WTC11 (cell line): ENCODE data around the gene SRSF2. TPM values are rescaled to one million over a fixed set of nuclear protein-coding genes. Genes with fewer than 3 reads are reported as not detected.

Experiments used
- ATAC-seq: fragments of 200-7000 bp; cut with Tn5 transposase; 2 replicates; pipeline ENCODE4 v1.10.0; 2021; ENCODE audit warnings: mild to moderate bottlenecking, moderate library complexity
- CTCF ChIA-PET: fragments of 300-600 bp; sonication (Branson Sonifier 250); formaldehyde crosslinking; loops from one replicate; lab custom pipeline; 2021; ENCODE audit warnings: antibody characterized with exemption; lab: Charles Lee
- POLR2A ChIA-PET: fragments of 350-600 bp; sonication (Branson Sonifier 250); formaldehyde crosslinking; loops from one replicate; lab custom pipeline; 2021; ENCODE audit warnings: antibody characterized with exemption; lab: Charles Lee
- DNase-seq: peaks from one replicate; pipeline ENCODE4 v3.0.0; 2021; ENCODE audit warnings: low spot score
- H3K27ac Mint-ChIP-seq: 2 replicates; pipeline ENCODE4 v1.8.0; 2021; ENCODE audit warnings: mixed read lengths
- H3K27me3 Mint-ChIP-seq: 2 replicates; pipeline ENCODE4 v1.8.0; 2021; ENCODE audit warnings: low read depth, mild to moderate bottlenecking, moderate library complexity, mixed read lengths
- H3K36me3 Mint-ChIP-seq: 2 replicates; pipeline ENCODE4 v1.8.0; 2021; ENCODE audit warnings: mixed read lengths
- H3K4me1 Mint-ChIP-seq: 2 replicates; pipeline ENCODE4 v1.8.0; 2022; ENCODE audit warnings: mixed read lengths
- H3K4me3 Mint-ChIP-seq: 2 replicates; pipeline ENCODE4 v1.8.0; 2021; ENCODE audit warnings: mild to moderate bottlenecking, moderate library complexity, mixed read lengths
- H3K9me3 Mint-ChIP-seq: 2 replicates; pipeline ENCODE4 v1.8.0; 2021; ENCODE audit warnings: mixed read lengths
- ATF2 ChIP-seq: sonication (generic); formaldehyde crosslinking; IDR thresholded peaks from 2 replicates; pipeline ENCODE4 v1.8.1; 2022; ENCODE audit warnings: low read depth, missing genetic modification reagents, borderline replicate concordance
- ATF6 ChIP-seq: sonication (generic); formaldehyde crosslinking; IDR thresholded peaks from 2 replicates; pipeline ENCODE4 v1.8.1; 2023; ENCODE audit warnings: mild to moderate bottlenecking, missing genetic modification reagents
- CREM ChIP-seq: sonication (generic); formaldehyde crosslinking; IDR thresholded peaks from 2 replicates; pipeline ENCODE4 v1.8.1; 2022; ENCODE audit warnings: mild to moderate bottlenecking, missing genetic modification reagents, moderate library complexity
- E2F5 ChIP-seq: sonication (generic); formaldehyde crosslinking; IDR thresholded peaks from 2 replicates; pipeline ENCODE4 v1.8.1; 2022; ENCODE audit warnings: mild to moderate bottlenecking, moderate library complexity, missing genetic modification reagents
- ELF4 ChIP-seq: sonication (generic); formaldehyde crosslinking; IDR thresholded peaks from 2 replicates; pipeline ENCODE4 v1.8.1; 2022; ENCODE audit warnings: low read depth, mild to moderate bottlenecking, moderate library complexity, missing genetic modification reagents
- ETV6 ChIP-seq: sonication (generic); formaldehyde crosslinking; IDR thresholded peaks from 2 replicates; pipeline ENCODE4 v1.8.1; 2022; ENCODE audit warnings: mild to moderate bottlenecking, missing genetic modification reagents
- GTF2I ChIP-seq: fragments of 250-450 bp; sonication (Bioruptor Pico); conservative IDR thresholded peaks from 2 replicates; pipeline ENCODE4 v1.4.0; 2021; ENCODE audit warnings: mild to moderate bottlenecking
- MAX ChIP-seq: sonication (generic); formaldehyde crosslinking; IDR thresholded peaks from 2 replicates; pipeline ENCODE4 v1.8.0; 2022; ENCODE audit warnings: mild to moderate bottlenecking, missing genetic modification reagents
- MXD4 ChIP-seq: fragments of 250-450 bp; sonication (Bioruptor Pico); IDR thresholded peaks from 2 replicates; pipeline ENCODE4 v1.8.0; 2021; ENCODE audit warnings: mild to moderate bottlenecking, moderate library complexity, borderline replicate concordance
- NFYB ChIP-seq: sonication (generic); formaldehyde crosslinking; conservative IDR thresholded peaks from 2 replicates; pipeline ENCODE4 v1.8.0; 2022; ENCODE audit warnings: low read depth, missing genetic modification reagents
- NR2C2 ChIP-seq: sonication (generic); formaldehyde crosslinking; IDR thresholded peaks from 2 replicates; pipeline ENCODE4 v1.8.0; 2022; ENCODE audit warnings: mild to moderate bottlenecking, missing genetic modification reagents
- PREB ChIP-seq: sonication (generic); formaldehyde crosslinking; IDR thresholded peaks from 2 replicates; pipeline ENCODE4 v1.8.1; 2022; ENCODE audit warnings: mild to moderate bottlenecking, missing genetic modification reagents, moderate library complexity, borderline replicate concordance
- PRRX2 ChIP-seq: fragments of 250-450 bp; sonication (Bioruptor Pico); IDR thresholded peaks from 2 replicates; pipeline ENCODE4 v1.8.0; 2021; ENCODE audit warnings: mild to moderate bottlenecking
- STAT6 ChIP-seq: sonication (generic); formaldehyde crosslinking; conservative IDR thresholded peaks from 2 replicates; pipeline ENCODE4 v1.8.1; 2023; ENCODE audit warnings: mild to moderate bottlenecking, low read depth, missing genetic modification reagents, moderate library complexity
- TEAD4 ChIP-seq: sonication (generic); formaldehyde crosslinking; IDR thresholded peaks from 2 replicates; pipeline ENCODE4 v1.8.0; 2022; ENCODE audit warnings: mild to moderate bottlenecking, missing genetic modification reagents
- TP53 ChIP-seq: sonication (generic); formaldehyde crosslinking; IDR thresholded peaks from 2 replicates; pipeline ENCODE4 v1.8.1; 2023; ENCODE audit warnings: mild to moderate bottlenecking, missing genetic modification reagents
- USF2 ChIP-seq: sonication (generic); formaldehyde crosslinking; IDR thresholded peaks from 2 replicates; pipeline ENCODE4 v1.8.1; 2023; ENCODE audit warnings: mild to moderate bottlenecking, missing genetic modification reagents, moderate library complexity
- ZNF121 ChIP-seq: sonication (generic); formaldehyde crosslinking; IDR thresholded peaks from 2 replicates; pipeline ENCODE4 v1.8.0; 2023; ENCODE audit warnings: missing genetic modification reagents
- ZNF138 ChIP-seq: sonication (generic); formaldehyde crosslinking; conservative IDR thresholded peaks from 2 replicates; pipeline ENCODE4 v1.8.1; 2022; ENCODE audit warnings: mild to moderate bottlenecking, moderate library complexity, missing genetic modification reagents
- ZNF232 ChIP-seq: sonication (generic); formaldehyde crosslinking; IDR thresholded peaks from 2 replicates; pipeline ENCODE4 v1.8.0; 2022; ENCODE audit warnings: mild to moderate bottlenecking, missing genetic modification reagents
- ZNF416 ChIP-seq: fragments of 250-450 bp; sonication (Bioruptor Pico); IDR thresholded peaks from 2 replicates; pipeline ENCODE4 v1.9.0; 2021; ENCODE audit warnings: mild to moderate bottlenecking, inconsistent platforms
- total RNA-seq: library from RNA; stranded (reverse); gene quantifications from 3 replicates; pipeline ENCODE4 v1.2.3, GENCODE V29; 2021

Gene SRSF2
- total RNA-seq, 1 experiment from 2014 or later, result 355 TPM

GRCh38 chr17:76686538-76687297 lies 50.4 kb downstream of the SRSF2 start (continued):
- no peak for TF ChIP-seq ATF6 (CRISPR knock-in tag)
- TF ChIP-seq PREB (CRISPR knock-in tag), result no peak
- TF ChIP-seq MXD4 (CRISPR knock-in tag), result no peak
- no peak for TF ChIP-seq TEAD4 (CRISPR knock-in tag)
- no peak for TF ChIP-seq ATF2 (CRISPR knock-in tag)
- TF ChIP-seq ETV6 (CRISPR knock-in tag), result no peak
- TF ChIP-seq ZNF232, result no peak
- TF ChIP-seq NR2C2 (CRISPR knock-in tag), result no peak

GRCh38 chr17:76685846-76686245 lies 51.3 kb downstream of the SRSF2 start:
- ATAC-seq (no peak), DNase-seq (no peak)
- Mint-ChIP-seq H3K4me1 (peaks cover 16% of the 10 kb centered on the region), H3K4me3 (no peak overlapping the region), H3K36me3 (no peaks in the 10 kb centered on the region), H3K27ac (no peak overlapping the region), H3K9me3 (no peaks in the 10 kb centered on the region), H3K27me3 (no peaks in the 10 kb centered on the region)
- no peak for TF ChIP-seq E2F5 (CRISPR knock-in tag)
- TF ChIP-seq ELF4, result no peak
- TF ChIP-seq ZNF138 (CRISPR knock-in tag), result no peak
- TF ChIP-seq STAT6, result no peak
- no peak for TF ChIP-seq USF2 (CRISPR knock-in tag)
- no peak for TF ChIP-seq TEAD4 (CRISPR knock-in tag)
- no peak for TF ChIP-seq NFYB (CRISPR knock-in tag)
- no peak for TF ChIP-seq ZNF416 (CRISPR knock-in tag)
- no peak for TF ChIP-seq CREM (CRISPR knock-in tag)
- no peak for TF ChIP-seq MAX
- TF ChIP-seq GTF2I (CRISPR knock-in tag), result no peak
- no peak for TF ChIP-seq PRRX2 (CRISPR knock-in tag)
- TF ChIP-seq ZNF121 (CRISPR knock-in tag), result no peak
- no peak for TF ChIP-seq TP53 (CRISPR knock-in tag)
- ChIA-PET CTCF (interaction anchor here (0.6 to 1.9 kb wide), 3 partner anchors 15 to 62 kb away, joined by 3 to 8 read pairs (median 6); no protein-coding TSS in a partner anchor), POLR2A (no interaction called here)
